ENCODE measurements around the gene F2.
"Not testable (repeated sequence)": the region's sequence is repeated elsewhere in the genome, so short reads cannot be mapped to it uniquely, and the experiment has no call there.

F2 gene

GRCh38 chr11:46719048-46719542 lies at the start of gene F2:
Gene F2 (plus strand): TSS chr11:46719213. CDS start chr11:46719236, 23 bp downstream.
- ChIA-PET POLR2A (no interaction called here), CTCF (no interaction called here)

GRCh38 chr11:46669711-46670139 lies 49.3 kb upstream of the F2 start:
- peak; percentile 14 for TF ChIP-seq CTCF (IDR thresholded peaks at IDR 0.05; ENCODE audit: control extremely low read depth, extremely low read depth, low read depth, missing control alignments)
- CTCF ChIA-PET: interaction anchor here (1.1 kb wide), 1 partner anchor 10 kb away, joined by 3 read pairs; no protein-coding TSS in a partner anchor
- DNase-seq (ENCODE audit: extremely low spot score): no peak
- POLR2A ChIA-PET: no interaction called here

More at GRCh38 chr11:46719048-46719542, at the start of gene F2:
- no peak for DNase-seq (ENCODE audit: extremely low spot score)
- no peak for TF ChIP-seq CTCF (IDR thresholded peaks at IDR 0.05; ENCODE audit: control extremely low read depth, extremely low read depth, low read depth, missing control alignments)

GRCh38 chr11:46670521-46670920 lies 48.5 kb upstream of the F2 start:
- CTCF ChIA-PET: interaction anchor here (0.7 kb wide), 1 partner anchor 28 kb away, joined by 3 read pairs; no protein-coding TSS in a partner anchor
- POLR2A ChIA-PET; DNase-seq (ENCODE audit: extremely low spot score): not testable (repeated sequence)

- DNase-seq (ENCODE audit: extremely low spot score): no peak
- POLR2A ChIA-PET: no interaction called here
- no peak for TF ChIP-seq CTCF (IDR thresholded peaks at IDR 0.05; ENCODE audit: control extremely low read depth, extremely low read depth, low read depth, missing control alignments)
- CTCF ChIA-PET: interaction anchor here (1.1 kb wide), 1 partner anchor 9 kb away, joined by 4 read pairs; no protein-coding TSS in a partner anchor
These were observed 47.1 kb upstream of the F2 start for GRCh38 chr11:46671958-46672315.

DNA sequence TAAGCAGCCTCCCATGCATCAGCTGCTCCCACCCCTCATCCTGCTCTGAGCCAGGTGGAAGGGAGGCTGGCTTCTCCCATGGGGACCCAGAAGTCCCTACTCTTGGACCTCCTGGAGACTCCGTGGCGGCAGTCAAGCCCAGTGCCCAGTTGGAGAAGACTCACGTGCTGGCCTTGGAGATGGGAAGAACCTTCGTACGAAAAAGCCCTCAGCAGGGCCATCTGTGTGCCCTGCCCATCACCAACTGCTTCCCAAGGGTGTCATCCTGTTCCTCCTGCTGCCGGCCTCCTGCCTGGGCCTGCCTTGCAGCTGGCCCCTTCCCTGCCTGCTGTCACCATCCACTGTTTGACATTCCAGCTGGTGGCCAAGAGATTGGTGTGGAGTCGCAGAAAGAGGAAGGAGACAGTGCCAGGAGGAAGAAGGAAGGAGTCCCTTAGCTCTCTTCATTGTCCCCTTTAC lies 46.6 kb upstream of the F2 start:
- ChIA-PET POLR2A (no interaction called here), CTCF (interaction anchor here (1.1 kb wide), 1 partner anchor 10 kb away, joined by 4 read pairs; no protein-coding TSS in a partner anchor)
- DNase-seq (ENCODE audit: extremely low spot score): no peak
- TF ChIP-seq CTCF (IDR thresholded peaks at IDR 0.05; ENCODE audit: control extremely low read depth, extremely low read depth, low read depth, missing control alignments): no peak

- no peak for TF ChIP-seq CTCF (IDR thresholded peaks at IDR 0.05; ENCODE audit: control extremely low read depth, extremely low read depth, low read depth, missing control alignments)
- CTCF ChIA-PET: interaction anchor here (0.9 to 1.6 kb wide), 6 partner anchors 16 to 275 kb away, joined by 3 to 6 read pairs (median 3); no protein-coding TSS in a partner anchor
- POLR2A ChIA-PET: no interaction called here
- no peak for DNase-seq (ENCODE audit: extremely low spot score)
These were observed 45.1 kb upstream of the F2 start for GRCh38 chr11:46673713-46674462.
